ENCODE measurements around the gene FNDC3B.

The FNDC3B gene

GRCh38 chr3:172321035-172321434 is 281.7 kb downstream of the FNDC3B start:
- peak in 1 of 2 donors; percentile 19 for DNase-seq

GRCh38 chr3:172323894-172324610 is 284.7 kb downstream of the FNDC3B start:
- no peak for DNase-seq

GRCh38 chr3:172324611-172325203 is 285.3 kb downstream of the FNDC3B start:
- no peak for DNase-seq

- DNase-seq: no peak
Measured at GRCh38 chr3:172325461-172325860, 286.1 kb downstream of the FNDC3B start.

- no peak for DNase-seq
Measured at GRCh38 chr3:172326993-172327392, 287.6 kb downstream of the FNDC3B start.

- DNase-seq: no peak
Measured at GRCh38 chr3:172328282-172328681, 288.9 kb downstream of the FNDC3B start.

GRCh38 chr3:172329070-172329469 is 289.7 kb downstream of the FNDC3B start:
- DNase-seq: no peak

- DNase-seq: no peak
Measured at GRCh38 chr3:172330413-172330812, 291.0 kb downstream of the FNDC3B start.

GRCh38 chr3:172332256-172333041 is 293.1 kb downstream of the FNDC3B start:
- DNase-seq: peak in 1 of 2 donors; percentile 32

- DNase-seq: no peak
Measured at GRCh38 chr3:172333042-172333377, 293.6 kb downstream of the FNDC3B start.

GRCh38 chr3:172333692-172334457 is 294.5 kb downstream of the FNDC3B start:
- DNase-seq: no peak

GRCh38 chr3:172334671-172335207 is 295.4 kb downstream of the FNDC3B start:
- DNase-seq: no peak

- DNase-seq: no peak
Measured at GRCh38 chr3:172339892-172340291, 300.5 kb downstream of the FNDC3B start.

- no peak for DNase-seq
Measured at GRCh38 chr3:172340583-172340982, 301.2 kb downstream of the FNDC3B start.

- peak in 1 of 2 donors; percentile 60 for DNase-seq
Measured at GRCh38 chr3:172341482-172342059, 302.2 kb downstream of the FNDC3B start.

GRCh38 chr3:172342097-172342659 is 302.8 kb downstream of the FNDC3B start:
- DNase-seq: no peak

GRCh38 chr3:172343117-172343516 is 303.7 kb downstream of the FNDC3B start:
- no peak for DNase-seq

- DNase-seq: no peak
Measured at GRCh38 chr3:172343979-172344378, 304.6 kb downstream of the FNDC3B start.

GRCh38 chr3:172346161-172346560 is 306.8 kb downstream of the FNDC3B start:
- DNase-seq: no peak

- DNase-seq: no peak
Measured at GRCh38 chr3:172347895-172348679, 308.7 kb downstream of the FNDC3B start.

GRCh38 chr3:172351895-172352466 is 312.6 kb downstream of the FNDC3B start:
- no peak for DNase-seq
